Stimulated activated CD8-positive, alpha-beta memory T cell treated with anti-CD3 and anti-CD28 coated beads, Interleukin-15, amount 100 ng/mL, for 24 hours (primary cell): ENCODE results near the gene AGTPBP1.
"Not testable (repeated sequence)": the region's sequence is repeated elsewhere in the genome, so short reads cannot be mapped to it uniquely, and the experiment has no call there.

Experiments
- DNase-seq: peaks from one replicate; pipeline ENCODE4 v3.0.0-alpha.2; 2020; ENCODE audit warnings: low read depth

The AGTPBP1 gene

DNA sequence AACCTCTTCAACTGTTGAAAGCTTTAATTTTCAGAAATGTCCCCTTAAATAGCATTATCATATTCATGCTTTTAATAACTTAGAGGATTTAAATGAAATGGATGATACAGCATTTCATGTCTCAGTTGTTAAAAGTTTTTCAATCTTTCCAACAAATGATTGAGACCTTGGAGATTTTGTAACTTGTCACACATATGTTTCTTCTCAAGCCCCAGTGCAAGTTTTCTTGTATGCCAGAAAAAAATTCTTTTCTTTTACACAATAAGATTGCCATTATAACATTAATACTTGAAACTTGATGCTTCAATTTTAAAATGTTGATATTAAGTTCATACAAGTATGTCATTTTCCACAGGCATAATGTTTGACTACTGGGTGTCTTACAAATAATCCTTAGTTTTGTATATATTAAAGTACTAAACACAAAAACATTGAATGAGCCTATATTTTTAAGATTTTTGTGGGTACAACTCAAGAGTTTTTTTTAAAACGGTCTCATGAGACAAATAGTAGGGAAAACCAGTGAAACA, 124.5 kb downstream of the AGTPBP1 start:
- DNase-seq = no peak

DNA sequence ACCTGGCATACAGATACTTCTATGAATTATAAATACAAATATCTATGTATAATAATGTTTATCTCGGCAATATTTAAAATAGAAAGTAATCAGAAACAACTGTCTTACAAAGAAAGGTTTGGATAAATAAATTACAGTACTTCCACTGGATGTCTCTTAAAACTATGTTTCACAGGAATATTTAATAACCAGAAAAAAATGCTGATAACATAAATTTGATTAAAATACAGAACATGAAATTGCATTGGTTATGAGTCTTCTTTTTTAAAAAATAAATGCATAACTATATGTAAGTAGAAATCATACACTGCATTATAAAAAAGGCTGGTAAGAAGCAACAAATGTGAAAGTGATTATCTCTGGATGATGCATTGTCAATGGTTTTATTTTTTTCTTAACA, 126.0 kb downstream of the AGTPBP1 start:
- no peak for DNase-seq

DNA sequence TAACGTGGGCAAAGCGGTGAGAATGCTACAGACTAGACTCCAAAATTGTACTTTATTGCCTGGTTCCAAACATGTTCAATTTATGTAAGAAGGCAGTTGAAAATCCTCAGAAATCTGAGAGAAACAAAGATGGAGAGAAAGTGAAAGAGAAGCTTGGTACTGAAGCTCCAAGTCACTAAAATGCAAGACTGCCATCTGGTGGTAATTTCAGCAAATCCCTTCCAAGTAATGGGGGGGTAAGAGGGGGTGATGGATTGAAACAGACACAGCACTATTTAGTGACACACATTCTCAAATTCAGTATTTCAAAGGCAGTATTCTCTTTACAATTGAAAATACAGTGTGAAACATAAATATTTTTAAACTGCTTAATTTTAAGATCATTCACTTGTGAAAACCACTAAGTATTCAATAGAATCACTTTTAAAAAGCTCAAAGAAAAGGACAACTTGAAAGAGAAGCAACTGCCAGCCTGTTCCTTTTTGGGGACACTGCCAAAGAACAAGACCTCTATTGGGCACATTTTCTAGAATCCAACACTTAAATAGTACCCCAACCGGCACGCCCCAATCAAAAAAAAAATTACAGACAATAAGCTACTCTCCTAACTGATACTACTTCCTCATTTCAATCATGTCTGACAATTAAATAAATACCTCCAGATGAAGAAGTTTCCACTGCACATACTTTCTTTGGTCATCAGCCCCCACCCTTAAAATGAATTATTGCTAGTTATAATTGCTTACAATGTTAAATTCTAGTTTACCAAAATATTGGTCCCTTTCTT, 131.5 kb downstream of the AGTPBP1 start:
- DNase-seq = no peak

- no peak for DNase-seq
Measured at GRCh38 chr9:85605905-85606304, 135.8 kb downstream of the AGTPBP1 start.

- no peak for DNase-seq
Measured at GRCh38 chr9:85603936-85604335, 137.8 kb downstream of the AGTPBP1 start.

DNA sequence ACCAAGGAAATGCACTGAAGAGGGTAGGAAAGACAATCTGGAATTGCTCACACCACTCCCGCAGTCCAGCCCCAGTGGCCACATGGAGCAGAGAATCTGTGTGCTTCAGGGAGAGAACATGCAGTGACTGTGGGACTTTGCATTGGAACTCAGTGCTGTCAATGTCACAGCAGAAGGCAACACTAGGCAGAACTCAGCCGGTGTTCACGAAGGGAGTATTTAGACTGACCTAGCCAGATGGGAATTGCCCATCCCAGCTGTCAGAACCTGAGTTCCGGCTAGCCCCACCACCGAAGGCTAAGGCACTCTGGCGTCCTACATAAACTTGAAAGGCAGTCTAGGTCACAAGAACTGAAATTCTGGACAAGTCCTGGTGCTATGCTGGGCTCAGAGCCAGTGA, 139.0 kb downstream of the AGTPBP1 start:
- DNase-seq = no peak

- no peak for DNase-seq
Measured at GRCh38 chr9:85600675-85601263, 141.0 kb downstream of the AGTPBP1 start.

DNA sequence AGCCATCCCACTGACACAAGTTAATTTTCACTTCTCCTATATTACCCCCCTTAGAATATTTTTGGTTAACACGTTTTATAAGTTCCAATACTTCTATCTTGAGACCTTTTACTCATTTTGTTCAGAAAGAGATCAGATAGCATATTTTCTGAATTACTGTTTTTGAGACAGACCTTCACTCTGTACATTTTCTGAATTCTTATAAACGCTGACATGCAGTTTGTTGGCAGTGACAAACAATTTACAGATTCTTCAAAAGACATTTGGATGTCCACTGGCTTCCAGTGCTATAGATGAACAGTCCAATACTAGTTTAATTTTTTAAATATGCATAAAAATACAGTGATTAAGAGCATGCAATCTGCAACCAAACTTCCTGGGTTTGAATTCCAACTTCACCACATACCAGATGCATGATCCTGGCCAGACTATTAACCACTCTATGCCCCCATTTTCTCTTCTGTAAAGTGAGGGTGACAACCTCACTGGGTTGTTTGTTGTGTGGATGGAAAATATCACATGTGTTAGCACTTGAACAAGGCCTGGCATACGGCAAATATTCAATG, 142.1 kb downstream of the AGTPBP1 start:
- no peak for DNase-seq

DNA sequence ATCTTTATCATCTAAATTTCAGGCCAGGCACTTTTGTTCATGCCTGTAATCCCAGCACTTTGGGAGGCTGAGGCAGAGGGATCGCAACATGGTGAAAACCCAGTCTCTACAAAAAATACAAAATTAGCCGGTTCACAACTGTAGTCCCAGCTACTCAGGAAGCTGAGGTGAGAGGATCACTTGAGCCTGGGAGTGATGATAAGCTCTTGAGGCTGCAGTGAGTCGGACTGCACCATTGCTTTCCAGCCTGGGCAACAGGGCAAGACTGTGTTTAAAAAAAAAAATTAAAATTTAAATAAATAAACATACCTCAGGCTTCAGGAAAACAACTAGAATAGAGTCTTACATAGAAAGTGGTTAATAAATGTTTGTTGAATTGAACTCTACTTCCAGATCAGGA, 147.4 kb downstream of the AGTPBP1 start:
- DNase-seq = no peak

GRCh38 chr9:85586684-85587083, 155.1 kb downstream of the AGTPBP1 start:
- no peak for DNase-seq

DNA sequence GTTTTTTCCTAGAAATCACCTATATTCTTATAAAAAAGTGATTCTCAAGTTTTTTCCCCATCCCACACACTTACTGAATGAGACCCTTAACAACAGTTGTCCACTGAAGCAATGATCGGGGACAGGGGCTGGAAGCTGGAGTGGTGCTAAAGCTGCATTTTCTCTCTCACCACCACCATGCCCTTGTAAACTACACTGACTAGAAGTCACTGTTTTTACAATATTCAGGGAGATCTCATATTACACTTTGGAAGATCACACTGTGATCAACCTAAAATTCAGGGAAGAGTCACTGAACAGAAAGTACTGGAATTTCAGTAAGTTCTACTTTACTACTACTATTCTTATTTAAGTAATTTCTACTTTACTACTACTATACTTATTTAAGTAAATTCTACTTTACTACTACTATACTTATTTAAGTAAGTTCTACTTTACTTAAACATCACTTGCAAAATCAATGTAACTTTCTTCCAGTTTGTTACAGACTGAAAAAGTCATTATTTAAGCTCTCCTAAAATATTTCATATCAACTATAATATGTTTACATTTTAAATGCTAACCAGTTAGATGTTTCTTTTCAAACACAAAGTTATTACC, 164.3 kb downstream of the AGTPBP1 start:
- DNase-seq = no peak

GRCh38 chr9:85575868-85576267, 165.9 kb downstream of the AGTPBP1 start:
- DNase-seq = no peak

GRCh38 chr9:85573546-85573945, 168.2 kb downstream of the AGTPBP1 start:
- DNase-seq = not testable (repeated sequence)

DNA sequence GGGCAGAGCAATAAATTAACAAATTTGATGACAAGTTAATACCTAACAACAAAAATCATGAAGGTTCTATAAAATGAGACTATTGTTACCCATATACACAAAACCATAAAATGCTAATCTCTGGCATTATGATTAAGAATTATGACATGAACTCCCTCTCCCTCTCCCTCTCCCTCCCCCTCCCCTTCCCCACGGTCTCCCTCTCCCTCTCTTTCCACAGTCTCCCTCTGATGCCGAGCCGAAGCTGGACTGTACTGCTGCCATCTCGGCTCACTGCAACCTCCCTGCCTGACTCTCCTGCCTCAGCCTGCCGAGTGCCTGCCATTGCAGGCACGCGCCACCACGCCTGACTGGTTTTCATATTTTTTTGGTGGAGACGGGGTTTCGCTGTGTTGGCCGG, 168.8 kb downstream of the AGTPBP1 start:
- DNase-seq = not testable (repeated sequence)

DNA sequence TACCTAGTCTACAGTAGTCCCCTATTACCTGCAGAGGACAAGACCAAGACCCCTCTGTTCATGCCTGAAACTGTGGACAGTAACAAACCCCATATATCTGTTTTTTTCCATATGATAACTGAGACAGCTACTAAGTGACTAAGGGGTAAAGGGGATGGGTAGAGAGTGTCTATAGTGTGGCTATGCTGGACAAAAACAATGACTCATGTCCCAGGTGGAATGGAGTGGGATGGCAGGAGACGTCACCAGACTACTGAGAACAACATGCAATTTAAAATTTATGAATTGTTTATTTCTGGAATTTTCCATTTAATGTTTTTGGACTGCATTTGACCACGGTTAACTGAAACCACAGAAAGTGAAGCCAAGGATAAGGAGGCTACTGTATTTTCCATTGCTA, 171.8 kb downstream of the AGTPBP1 start:
- no peak for DNase-seq

GRCh38 chr9:85559526-85559925, 182.2 kb downstream of the AGTPBP1 start:
- DNase-seq = no peak

DNA sequence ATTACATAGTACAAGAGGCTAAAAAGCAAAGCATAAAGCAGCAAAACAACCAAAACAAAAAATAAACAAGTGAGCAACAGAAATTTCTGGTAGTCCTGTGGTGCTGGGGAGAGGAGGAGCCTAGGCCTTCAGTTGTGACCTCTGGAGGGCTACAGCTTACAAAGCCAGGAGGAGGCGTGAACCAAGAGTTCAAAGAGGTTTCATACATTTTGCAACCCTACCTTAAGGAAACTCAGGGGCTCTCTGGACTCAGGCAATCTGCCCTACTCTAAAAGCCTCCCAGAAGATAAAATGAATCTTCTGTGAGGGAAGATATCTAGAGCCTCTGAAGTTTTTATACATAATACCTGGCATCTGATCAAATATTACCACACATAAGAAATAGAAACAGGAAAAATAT, 187.4 kb downstream of the AGTPBP1 start:
- no peak for DNase-seq

DNA sequence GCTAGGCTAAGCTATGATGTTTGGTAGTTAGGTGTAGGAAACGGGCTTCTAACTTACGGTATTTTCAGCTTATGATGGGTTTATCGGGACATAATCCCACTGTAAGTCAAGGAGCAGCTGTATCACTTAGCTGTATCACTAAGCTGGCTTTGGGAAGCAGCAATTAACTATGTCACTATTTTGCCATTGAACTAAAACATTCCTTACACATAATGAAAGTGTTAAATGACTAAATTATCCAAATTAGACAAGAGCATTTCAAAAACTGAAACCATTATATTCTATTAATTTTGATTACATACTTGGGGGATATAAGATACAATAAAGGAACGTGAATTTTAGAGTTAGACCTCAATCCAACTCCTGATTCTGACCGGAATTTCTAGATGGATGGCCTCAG, 188.3 kb downstream of the AGTPBP1 start:
- DNase-seq = no peak

- no peak for DNase-seq
Measured at GRCh38 chr9:85547599-85547998, 194.2 kb downstream of the AGTPBP1 start.

DNA sequence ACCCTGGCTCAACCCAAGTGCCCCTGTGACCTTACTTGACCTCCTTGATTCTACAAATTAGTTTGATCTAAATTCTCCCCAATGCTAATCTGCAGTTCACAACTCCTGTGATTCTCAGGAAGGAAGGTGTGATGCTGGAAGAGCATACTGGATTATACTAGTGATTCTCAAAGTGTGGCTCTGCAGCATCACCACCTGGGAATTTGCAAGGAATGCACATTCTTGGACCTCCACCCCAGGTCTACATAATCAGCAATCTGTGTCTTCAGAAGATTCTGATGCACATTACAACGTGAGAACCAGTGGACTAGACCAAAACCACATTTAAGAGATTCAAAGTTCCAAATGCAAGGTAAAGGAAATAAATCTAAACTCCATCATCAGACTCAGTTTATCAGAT, 198.6 kb downstream of the AGTPBP1 start:
- DNase-seq = no peak

GRCh38 chr9:85541876-85542275, 199.9 kb downstream of the AGTPBP1 start:
- no peak for DNase-seq

- no peak for DNase-seq
Measured at GRCh38 chr9:85536514-85536913, 205.2 kb downstream of the AGTPBP1 start.

DNA sequence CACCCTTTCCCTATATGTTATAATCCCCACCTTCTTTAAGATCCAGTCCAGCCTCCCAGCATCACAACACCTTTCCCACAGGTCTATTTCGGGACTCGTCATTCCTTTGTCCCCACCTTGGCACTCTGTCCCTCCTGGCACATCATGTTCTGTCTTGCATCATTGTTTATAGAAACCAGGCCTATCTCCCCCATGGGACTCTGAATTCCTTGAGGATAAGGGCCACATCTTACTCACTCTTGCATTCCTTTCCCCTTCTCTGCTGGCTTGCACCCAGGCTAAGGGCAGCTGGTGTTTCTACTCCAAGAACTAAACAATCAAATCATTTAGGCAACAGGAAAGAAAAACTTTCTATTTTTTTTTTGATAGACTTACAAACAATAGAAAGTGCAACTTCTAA, 205.7 kb downstream of the AGTPBP1 start:
- DNase-seq = no peak
